ENCODE measurements around the gene ZNF574. TPM values are rescaled to one million over a fixed set of nuclear protein-coding genes. Genes with fewer than 3 reads are reported as not detected.

ZNF574 gene
- total RNA-seq, 1 donor from 2014 or later: 26.5 TPM

DNA sequence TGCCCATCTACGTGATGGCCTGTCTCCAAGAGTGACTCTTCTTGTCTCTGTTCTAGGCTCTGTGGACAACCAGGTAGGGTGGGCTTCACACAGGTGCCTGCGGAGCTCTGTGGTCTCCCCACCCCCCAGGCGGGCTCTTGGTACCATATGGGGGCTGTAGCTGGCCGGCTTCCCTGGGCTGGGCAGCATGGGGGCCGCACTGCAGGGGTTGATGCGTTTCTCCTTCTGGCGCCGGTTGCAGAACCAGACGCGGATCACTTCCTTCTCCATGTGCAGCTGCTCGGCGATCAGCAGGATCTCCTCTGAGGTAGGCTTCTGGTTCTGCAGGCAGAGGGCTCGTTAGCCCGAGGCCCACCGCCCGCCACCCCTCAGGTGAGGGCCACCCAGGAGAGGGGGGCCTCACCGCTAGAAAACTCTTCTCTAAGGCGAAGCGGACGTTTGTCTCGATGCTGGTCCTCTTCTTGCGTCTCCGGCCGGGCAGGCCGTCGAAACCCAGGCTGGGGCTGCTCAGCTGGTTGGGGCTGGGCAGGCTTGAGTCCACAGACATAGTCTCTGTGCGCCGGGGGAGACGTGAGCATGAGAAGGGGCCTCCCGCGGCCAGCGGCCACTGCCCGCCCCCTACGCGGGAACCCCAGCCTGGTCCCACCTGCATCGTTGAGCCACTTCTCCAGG is 19.3 kb downstream of the ZNF574 start:
- Histone ChIP-seq H3K4me1 (peaks cover 14% of the 10 kb centered on the region), H3K4me3 (peak overlapping the region in 1 of 2 donors; percentile 39), H3K9me3 (no peaks in the 10 kb centered on the region), H3K36me3 (no peaks in the 10 kb centered on the region), H3K27ac (no peak overlapping the region), H3K27me3 (no peaks in the 10 kb centered on the region)
- DNase-seq (ENCODE audit: extremely low spot score in 2 of 2): no peak
- TF ChIP-seq POLR2AphosphoS5 (IDR thresholded peaks at IDR 0.05; ENCODE audit: insufficient read depth in 1 of 2, low read depth in 1 of 2) (no peak), POLR2A (IDR thresholded peaks at IDR 0.05) (no peak)
- TF ChIP-seq, protein P1, sequence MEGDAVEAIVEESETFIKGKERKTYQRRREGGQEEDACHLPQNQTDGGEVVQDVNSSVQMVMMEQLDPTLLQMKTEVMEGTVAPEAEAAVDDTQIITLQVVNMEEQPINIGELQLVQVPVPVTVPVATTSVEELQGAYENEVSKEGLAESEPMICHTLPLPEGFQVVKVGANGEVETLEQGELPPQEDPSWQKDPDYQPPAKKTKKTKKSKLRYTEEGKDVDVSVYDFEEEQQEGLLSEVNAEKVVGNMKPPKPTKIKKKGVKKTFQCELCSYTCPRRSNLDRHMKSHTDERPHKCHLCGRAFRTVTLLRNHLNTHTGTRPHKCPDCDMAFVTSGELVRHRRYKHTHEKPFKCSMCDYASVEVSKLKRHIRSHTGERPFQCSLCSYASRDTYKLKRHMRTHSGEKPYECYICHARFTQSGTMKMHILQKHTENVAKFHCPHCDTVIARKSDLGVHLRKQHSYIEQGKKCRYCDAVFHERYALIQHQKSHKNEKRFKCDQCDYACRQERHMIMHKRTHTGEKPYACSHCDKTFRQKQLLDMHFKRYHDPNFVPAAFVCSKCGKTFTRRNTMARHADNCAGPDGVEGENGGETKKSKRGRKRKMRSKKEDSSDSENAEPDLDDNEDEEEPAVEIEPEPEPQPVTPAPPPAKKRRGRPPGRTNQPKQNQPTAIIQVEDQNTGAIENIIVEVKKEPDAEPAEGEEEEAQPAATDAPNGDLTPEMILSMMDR (IDR thresholded peaks at IDR 0.05): no peak
- intact Hi-C loops (cut with DNase I): no loop called here

DNA sequence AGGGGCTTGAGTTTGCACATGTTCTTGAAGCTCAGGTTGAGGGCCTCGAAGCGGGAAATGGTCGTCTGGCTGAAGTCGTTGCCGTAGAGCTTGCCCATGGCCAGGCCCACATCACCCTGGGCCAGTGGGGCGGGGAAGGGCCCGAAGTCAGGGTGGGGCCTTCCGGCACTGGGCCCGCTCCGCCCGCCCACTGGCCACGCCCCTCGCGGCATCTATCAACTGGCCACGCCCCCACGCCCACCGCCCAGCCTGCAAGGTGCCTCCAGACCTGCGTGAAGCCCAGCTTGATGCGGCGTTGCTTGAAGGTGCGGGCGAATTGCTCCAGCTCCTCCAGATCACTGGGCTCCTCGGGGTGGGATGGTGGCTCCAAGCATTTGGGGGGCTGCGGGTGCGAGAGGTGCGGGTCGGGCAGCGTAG is 19.9 kb downstream of the ZNF574 start:
- no peak overlapping the region for H3K27ac ChIP-seq
- TF ChIP-seq, protein P1 (IDR thresholded peaks at IDR 0.05): no peak
- TF ChIP-seq POLR2A (IDR thresholded peaks at IDR 0.05) (no peak), POLR2AphosphoS5 (IDR thresholded peaks at IDR 0.05; ENCODE audit: insufficient read depth in 1 of 2, low read depth in 1 of 2) (no peak)
- H3K36me3 ChIP-seq: no peaks in the 10 kb centered on the region
- intact Hi-C loops (cut with DNase I): no loop called here
- DNase-seq (ENCODE audit: extremely low spot score in 2 of 2): no peak
- H3K4me3 ChIP-seq: peak overlapping the region; percentile 21 to 39
- H3K27me3 ChIP-seq: no peaks in the 10 kb centered on the region
- H3K9me3 ChIP-seq: no peaks in the 10 kb centered on the region
- H3K4me1 ChIP-seq: peaks cover 14% of the 10 kb centered on the region

DNA sequence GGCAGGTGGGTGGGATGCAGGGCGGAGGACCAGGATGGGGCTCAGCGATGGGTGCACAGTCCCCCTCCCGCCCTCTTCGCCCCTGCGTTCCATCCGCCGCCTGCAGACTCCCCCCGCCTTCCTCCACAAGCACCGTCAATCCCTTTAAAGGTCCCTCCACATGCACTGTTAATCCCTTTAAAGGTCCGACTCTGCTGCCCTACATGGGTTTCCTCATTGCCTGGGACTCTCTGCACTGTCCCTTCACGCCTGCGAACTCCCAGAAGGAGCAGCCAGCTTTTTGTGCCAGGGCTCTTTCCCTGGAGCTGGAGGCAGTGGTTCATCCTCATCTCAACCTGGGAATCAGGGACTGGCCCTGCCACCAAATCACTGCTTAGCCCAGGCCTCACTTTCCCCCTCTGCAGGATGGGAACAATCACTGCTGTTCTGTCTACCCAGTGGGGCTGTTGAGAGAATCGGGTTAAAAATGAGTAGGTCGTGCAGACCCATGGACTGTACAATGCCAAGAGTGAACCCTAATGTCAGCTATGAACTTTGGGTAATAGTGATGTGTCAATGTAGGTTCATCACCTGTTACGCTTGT is 20.4 kb downstream of the ZNF574 start:
- peak overlapping the region; percentile 21 to 39 for H3K4me3 ChIP-seq
- no peaks in the 10 kb centered on the region for H3K36me3 ChIP-seq
- intact Hi-C loops (cut with DNase I): no loop called here
- H3K27ac ChIP-seq: no peak overlapping the region
- no peak for TF ChIP-seq POLR2AphosphoS5 (IDR thresholded peaks at IDR 0.05; ENCODE audit: insufficient read depth in 1 of 2, low read depth in 1 of 2)
- no peak for TF ChIP-seq POLR2A (IDR thresholded peaks at IDR 0.05)
- TF ChIP-seq, protein P1 (IDR thresholded peaks at IDR 0.05): no peak
- DNase-seq (ENCODE audit: extremely low spot score in 2 of 2): no peak
- no peaks in the 10 kb centered on the region for H3K9me3 ChIP-seq
- H3K4me1 ChIP-seq: peaks cover 14% of the 10 kb centered on the region
- no peaks in the 10 kb centered on the region for H3K27me3 ChIP-seq

DNA sequence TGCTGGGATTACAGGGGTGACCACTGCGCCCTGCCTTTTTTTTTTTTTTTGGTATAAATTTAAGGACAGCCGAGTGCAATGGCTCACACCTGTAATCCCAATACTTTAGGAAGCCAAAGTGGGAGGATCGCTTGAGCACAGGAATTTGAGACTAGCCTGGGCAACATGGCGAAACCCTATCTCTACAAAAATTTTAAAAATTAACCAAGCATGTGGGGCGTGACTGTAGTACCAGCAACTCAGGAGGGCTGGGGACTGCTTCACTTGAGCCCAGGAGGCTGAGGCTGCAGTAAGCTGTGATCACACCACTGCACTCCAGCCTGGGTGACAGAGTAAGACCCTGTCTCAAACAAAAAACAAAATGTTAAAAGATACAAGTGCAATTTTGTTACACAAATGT is 21.5 kb downstream of the ZNF574 start:
- Histone ChIP-seq H3K4me1 (peaks cover 8% of the 10 kb centered on the region), H3K9me3 (no peaks in the 10 kb centered on the region), H3K27me3 (no peaks in the 10 kb centered on the region), H3K36me3 (no peaks in the 10 kb centered on the region), H3K4me3 (no peak overlapping the region), H3K27ac (no peak overlapping the region)
- intact Hi-C loops (cut with DNase I): no loop called here
- no peak for DNase-seq (ENCODE audit: extremely low spot score in 2 of 2)
- no peak for TF ChIP-seq POLR2AphosphoS5 (IDR thresholded peaks at IDR 0.05; ENCODE audit: insufficient read depth in 1 of 2, low read depth in 1 of 2)
- TF ChIP-seq, protein P1 (IDR thresholded peaks at IDR 0.05): no peak

DNA sequence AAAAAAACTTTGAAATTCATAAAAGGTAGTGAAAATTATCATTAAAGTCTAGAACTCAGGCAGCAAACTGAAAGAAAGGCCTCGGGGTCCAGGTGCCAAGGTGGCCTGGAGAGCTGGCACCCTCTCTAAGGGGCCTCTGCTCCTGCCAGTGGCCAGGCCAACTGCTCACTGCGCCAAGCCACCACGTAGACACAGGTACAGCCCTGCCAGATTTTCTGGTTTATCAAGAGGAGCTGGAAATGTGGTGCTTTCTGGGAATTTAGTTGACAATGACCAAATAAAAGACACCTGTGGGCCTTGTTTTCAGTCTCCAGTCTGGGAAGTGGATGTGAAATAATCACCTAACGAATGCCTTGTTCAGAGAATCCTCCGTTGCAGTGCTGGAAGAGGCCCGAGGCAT is 22.8 kb downstream of the ZNF574 start:
- H3K4me1 ChIP-seq: peaks cover 5% of the 10 kb centered on the region
- H3K9me3 ChIP-seq: no peaks in the 10 kb centered on the region
- TF ChIP-seq, protein P1 (IDR thresholded peaks at IDR 0.05): no peak
- TF ChIP-seq POLR2AphosphoS5 (IDR thresholded peaks at IDR 0.05; ENCODE audit: insufficient read depth in 1 of 2, low read depth in 1 of 2) (no peak), POLR2A (IDR thresholded peaks at IDR 0.05) (no peak)
- H3K36me3 ChIP-seq: no peaks in the 10 kb centered on the region
- intact Hi-C loops (cut with DNase I): no loop called here
- no peak overlapping the region for H3K27ac ChIP-seq
- H3K4me3 ChIP-seq: no peak overlapping the region
- no peak for DNase-seq (ENCODE audit: extremely low spot score in 2 of 2)
- no peaks in the 10 kb centered on the region for H3K27me3 ChIP-seq
